Dedifferentiated amniotic fluid mesenchymal stem cell (primary cell): ENCODE measurements around the gene AFF3.

ENCODE experiments used
- DNase-seq: peaks from one replicate; pipeline ENCODE4 v3.0.0-alpha.2; 2016; ENCODE audit errors: extremely low spot score

Gene AFF3

DNA sequence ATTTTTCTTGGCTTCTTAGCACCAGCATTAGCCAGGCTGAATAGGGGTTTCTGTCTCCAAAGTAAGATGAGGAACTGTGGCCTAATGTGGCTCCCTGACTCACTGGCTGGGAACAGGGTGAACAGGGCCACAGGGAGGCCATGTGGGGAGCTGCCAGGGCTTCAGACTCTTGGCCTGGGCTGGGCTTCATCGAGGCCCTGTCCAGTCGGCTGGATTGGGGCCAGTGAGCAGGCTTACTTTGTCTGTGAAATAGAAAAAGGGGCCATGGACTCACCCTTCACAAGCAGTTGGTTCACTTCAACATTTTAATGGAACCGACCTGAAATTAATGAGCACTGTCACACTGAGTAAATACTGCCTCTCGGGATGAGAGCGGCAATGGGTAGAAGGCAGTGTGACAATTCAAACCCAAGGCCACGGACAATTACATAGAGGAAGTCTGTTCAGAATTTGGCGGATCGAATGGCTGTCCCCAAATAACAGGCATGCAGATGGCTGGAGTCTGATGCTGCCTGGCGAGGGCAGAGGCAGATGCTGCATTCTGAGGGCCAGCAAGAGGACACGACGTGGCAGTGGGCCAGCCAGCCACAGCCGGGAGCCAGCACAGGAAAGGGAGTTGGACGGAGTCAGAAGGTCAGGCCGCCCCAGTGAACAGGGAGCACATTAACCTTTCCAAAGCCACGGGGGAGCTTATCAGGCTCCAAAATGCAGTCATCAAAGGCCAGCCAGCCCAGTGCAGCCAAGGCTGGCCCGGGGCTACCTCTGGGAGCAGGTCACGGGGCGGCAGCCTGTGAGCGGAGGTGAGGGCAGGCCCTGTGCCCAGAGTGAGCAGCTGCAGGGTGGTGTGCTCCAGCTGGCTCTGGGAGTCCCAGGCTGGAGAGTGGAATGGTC, 506.0 kb downstream of the AFF3 start:
- no peak for DNase-seq

DNA sequence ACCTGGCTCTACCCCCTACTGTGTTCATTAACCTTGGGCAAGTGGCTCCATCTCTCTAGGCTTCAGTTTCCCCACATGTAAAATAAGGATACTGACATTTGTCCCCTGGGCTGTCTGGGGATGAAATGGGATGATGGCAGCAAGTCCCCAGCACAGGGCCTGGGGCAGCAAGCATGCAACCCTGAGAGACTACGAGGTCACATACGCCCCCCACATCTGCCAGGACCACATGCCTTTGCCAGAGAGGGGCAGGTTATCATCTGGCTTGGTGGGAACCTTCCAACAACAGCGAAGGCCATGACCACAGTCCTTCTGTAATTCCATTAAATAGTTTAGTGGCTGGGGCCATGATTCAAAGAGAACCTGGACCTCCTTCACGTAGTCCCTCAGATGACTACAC, 506.7 kb downstream of the AFF3 start:
- DNase-seq: no peak

DNA sequence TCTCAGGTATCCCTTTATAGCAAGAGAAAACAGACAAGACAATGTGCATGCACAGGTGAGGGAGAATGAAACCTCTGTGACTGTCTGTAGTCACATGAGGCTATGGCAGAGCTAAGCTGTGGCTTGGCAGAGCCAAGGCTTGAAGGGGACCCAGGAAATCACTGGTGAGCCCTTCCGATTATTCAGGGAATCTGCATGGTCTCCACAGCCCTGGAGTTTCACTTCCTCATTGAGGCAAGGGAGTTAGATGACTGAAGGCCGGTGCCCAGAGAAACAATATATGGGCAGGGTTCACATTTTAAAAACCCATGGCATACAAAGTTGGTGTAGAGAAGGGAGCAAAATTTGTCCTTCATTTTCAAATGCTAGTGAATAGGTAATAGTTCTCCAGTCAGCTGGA, 508.2 kb downstream of the AFF3 start:
- DNase-seq: no peak

DNA sequence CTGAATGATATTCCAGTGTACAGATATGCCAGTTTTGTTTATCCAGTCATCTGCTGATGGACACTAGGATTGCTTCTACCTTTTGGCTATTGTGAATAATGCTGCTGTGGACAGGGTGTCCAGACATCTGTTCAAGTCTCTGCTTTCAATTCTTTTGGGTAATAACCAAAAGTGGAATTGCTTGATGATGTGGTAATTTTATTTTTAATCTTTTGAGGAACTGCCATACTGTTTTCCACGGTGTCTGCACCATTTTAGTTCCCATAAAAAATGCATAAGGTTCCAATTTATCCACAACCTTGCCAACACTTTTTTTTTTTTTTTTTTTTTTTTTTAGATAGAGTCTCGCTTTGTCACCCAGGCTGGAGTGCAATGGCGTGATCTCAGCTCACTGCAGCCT, 510.7 kb downstream of the AFF3 start:
- no peak for DNase-seq

DNA sequence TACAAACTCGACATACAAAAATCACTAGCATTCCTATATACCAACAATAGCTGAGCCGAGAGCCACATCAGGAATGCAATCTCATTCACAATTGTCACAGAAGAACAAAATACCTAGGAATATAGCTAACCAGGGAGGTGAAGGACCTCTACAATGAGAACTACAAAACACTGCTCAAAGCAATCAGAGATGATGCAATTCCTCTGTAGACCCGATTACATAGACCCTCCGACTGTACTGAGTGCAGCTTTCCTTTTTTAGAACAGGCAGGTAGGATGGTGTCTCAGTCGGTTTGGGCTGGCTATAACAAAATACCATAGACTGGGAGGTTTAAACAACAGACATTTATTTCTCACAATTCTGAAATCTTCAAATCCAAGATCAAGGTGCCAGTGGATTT, 513.1 kb downstream of the AFF3 start:
- no peak for DNase-seq

DNA sequence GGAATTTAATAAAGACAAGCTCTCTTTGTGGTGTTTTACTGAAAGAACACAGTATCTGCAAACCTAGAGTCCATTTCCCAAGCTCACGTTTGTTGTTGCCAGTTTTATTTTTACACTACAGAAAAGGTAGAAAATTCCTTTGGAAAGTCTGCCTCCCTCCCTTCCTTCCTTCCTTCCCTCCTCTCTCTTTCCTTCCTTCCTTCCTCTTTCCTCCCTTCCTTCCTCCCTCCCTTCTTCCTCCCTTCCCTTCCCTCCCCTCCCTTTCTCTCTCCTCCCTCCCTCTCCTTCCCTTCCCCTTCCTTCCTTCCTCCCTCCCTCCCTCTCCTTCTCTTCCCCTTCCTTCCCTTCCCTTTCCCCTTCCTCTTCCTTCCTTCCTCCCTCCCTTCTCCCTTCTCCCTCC, 516.2 kb downstream of the AFF3 start:
- no peak for DNase-seq

DNA sequence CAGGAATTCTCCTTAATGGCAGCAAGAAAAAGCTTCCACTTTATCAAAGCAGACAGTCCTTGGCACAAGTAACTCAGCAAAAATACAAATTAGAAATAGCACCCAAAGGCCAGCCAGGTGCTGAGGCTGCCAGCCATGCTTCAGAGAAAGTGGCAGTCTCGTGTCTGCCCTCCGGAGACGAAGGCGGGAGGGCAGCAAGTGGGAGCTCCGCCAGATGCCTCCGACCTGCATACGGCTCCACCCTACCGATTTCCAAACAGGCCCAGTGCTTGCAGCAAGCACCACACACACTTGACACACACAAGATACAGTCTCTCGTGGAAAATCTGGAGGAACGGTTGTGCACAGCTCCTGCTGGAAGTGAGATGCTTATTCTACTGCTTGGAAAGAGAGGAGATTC, 517.7 kb downstream of the AFF3 start:
- DNase-seq: no peak

DNA sequence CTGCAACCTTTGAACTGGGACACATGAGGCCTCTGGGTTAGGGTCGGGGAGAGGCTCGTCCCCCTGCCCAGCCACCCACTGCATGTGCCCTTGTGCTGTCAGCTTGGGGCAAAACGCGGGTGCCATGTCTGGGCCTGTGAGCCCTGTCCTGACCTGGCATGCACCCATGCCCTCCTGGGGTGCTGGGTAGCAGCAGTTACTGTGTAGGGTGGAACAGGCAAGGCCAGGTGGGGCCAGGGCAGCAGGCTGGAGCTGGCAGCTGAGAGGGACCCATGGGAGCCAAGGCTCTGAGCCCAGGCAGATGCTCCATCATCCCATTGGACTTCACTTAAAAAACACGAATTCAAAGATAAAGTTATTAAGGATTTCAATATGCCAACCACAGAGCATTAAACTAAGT, 518.8 kb downstream of the AFF3 start:
- DNase-seq: no peak

DNA sequence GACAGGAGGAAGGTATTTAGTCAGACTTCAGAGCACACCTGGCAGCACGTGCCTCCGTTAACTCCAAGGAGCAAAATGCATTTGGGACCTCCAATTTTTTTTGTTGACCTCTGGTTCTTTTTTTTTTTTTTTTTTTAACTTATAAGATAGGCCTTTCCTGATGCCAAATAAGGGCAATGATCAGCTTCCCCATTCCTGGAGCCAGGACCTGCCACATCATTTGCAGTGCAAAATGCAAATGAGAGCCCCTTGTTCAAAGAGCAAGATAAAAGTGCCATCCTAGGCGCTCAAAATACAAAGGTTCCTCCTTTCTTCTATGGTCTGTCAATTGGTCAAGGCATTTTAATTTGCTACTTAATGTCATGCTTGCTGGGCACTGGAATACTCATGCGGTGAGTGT, 519.4 kb downstream of the AFF3 start:
- no peak for DNase-seq

DNA sequence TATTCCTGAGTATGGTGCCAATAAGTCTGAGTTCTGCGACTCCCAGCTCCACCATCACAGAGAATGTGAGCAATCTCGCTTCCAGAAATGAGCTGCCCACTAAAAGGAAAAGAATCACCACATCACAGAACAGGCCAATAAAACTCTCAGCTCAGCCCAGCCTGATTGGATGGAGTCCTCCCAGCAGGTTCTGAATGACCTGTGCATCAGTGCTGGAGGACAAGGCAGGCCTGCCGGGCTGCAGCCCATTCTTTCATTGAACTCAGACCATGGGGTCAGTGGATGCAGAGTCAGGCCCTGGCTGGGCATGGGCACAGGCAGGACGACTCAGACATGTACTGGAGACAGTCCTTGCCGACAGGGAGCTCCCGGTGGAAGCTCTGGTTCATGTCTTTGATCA, 519.9 kb downstream of the AFF3 start:
- no peak for DNase-seq

DNA sequence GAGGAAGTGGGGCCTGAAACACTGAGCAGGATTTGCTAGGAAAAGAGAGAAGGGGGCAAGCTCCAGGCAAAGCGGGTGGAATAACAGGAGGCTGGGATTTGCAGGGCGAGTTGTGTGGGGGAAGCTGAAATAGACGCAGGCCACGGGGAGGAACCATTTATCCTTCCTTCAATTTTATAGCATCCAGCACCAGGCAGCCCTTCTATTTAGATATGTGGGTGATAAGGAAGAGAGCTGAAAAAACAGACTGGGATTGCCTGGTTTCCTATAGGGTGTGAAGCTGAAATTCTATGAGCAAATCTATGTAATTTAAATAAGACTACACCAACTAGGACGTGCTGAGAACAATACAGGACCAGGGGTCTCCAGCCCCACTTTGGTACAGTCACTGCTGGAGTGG, 520.6 kb downstream of the AFF3 start:
- DNase-seq: no peak

DNA sequence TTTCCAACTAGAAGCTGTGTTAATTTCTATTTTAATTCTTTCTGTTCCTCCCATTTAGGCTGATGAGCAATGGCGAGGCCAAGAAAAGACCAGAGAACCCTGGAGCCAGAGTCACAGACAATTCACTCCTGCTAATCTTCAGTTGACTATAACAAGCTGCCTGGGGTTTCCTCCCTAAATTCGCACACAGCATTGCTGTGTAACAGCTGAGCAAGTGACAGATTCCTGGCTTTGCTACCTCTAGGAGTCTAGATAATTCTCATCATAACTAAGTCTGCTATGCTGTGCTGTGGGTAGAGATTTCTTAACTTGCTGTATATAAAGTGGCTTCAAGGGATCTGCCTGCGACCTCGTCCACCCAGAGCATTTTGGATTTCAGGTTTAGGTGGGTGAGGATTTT, 521.3 kb downstream of the AFF3 start:
- DNase-seq: no peak

DNA sequence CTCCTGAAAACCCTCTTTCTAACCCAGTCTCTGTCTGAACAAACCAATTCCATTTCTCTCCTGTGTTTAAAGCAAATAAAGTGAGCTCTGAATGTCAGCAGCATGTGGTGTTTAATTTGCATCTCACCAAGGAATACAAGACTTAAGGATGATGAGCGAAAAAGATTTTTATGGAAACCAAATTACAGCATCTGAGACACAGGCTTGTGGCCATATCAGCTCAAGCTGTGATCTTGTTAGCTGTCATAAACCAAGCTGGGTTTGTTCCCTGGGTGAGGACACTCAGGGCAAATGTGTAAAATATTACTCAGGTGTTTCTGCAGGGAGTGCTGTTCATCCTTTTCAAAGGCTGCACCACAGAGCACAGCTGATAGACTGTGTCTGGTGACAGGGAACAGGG, 523.2 kb downstream of the AFF3 start:
- DNase-seq: no peak

DNA sequence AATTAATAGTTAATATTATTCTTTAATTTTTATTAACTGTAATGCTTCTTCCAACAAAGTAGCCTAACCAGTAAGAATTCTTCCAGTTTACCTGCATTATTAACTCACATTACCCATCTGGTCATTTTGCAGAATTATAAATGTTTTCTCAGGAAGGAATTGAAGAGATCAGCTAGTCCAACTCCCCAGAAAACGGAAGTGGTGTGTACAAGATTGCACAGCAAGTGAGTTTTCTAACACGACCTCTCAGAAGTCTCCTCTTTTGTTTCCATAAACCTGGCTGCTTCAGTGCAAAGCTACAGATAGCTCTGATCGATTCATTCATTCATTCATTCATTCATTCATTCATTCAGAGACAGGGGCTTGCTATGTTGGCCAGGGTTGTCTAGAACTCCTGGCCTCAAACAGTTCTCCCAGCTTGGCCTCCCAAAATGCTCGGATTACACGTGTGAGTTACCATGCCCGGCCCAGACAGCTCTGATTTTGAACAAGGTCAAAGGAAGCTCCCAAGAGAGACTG, 523.8 kb downstream of the AFF3 start:
- DNase-seq: no peak

DNA sequence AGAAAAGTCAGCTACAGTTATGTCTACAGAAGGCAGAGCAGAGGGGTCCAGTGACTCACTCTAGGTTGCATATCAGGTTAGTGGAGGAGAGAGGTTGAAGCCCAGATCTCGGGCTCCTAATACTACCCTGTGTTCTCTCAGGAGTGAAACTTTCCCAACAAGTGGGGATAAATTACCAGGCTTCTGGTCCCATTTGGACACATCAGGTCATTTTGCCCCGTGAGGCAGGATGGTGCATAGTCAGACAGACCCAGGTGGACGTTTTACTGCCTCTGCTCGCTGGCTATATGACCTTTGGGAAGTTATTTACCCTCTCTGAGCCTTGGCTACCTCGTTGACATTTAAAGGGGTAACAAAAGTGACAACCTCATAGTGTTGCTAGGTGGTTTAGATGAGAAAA, 524.6 kb downstream of the AFF3 start:
- no peak for DNase-seq

DNA sequence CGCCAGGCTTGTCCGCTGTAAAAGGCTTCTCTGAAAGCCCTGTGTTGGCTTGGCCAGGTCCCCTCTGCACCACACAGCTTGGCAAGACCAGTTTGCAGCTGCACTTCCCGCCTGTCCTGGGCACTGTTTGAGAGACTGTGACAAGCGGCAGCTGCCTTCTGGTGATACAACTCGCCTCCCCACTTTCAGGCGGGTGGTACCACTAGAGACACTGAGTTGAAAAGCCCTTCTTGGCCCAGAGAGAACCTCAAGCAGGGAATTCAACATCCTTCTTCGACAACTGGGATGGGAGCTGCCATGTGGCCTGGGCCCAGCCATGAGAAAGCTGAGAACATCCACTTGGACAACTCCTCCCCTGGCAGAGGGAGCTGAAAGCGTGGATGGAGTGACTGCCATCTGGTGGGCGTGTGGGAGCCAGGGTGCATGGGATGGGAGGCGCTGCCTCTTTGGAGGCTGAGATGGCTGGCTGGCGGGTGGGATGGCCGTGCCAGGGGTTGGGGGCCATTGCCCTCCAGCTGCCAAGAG, 527.1 kb downstream of the AFF3 start:
- DNase-seq: no peak

DNA sequence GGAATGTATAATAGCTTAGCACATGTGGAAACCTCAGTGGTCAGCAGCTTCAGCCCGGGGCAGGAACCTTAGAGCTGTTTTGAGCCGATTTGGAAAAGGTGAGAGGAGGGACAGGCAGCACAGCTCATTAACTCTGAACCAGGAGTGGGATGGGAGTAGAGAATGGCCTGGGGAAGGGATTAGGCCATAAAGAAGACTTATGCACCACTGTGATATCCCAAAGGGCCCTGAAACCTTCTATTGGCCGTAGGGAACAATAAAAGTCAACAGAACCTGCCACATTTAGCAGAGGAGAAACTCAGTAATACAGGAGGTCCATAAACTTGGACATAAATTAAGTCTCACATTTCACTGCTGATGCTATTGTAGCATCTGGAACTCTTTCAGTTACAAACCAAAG, 528.4 kb downstream of the AFF3 start:
- no peak for DNase-seq

DNA sequence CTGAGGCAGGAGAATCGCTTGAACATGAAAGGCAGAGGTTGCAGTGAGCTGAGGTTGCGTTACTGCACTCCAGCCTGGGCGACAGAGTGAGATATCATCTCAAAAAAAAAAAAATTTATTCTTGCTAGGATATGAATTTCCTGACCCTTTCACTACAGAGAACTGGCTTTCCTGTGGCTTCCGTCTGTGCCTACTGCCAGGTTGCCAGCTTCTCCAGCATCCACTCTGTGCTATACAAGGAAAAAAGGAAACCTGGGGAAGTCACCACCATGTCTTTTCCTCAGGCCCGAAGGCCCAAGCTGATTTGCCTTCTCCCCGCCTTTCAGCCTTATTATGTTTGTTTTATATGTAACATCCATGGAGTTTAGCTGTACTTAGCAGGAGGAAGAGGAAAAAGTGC, 530.6 kb downstream of the AFF3 start:
- DNase-seq: no peak

DNA sequence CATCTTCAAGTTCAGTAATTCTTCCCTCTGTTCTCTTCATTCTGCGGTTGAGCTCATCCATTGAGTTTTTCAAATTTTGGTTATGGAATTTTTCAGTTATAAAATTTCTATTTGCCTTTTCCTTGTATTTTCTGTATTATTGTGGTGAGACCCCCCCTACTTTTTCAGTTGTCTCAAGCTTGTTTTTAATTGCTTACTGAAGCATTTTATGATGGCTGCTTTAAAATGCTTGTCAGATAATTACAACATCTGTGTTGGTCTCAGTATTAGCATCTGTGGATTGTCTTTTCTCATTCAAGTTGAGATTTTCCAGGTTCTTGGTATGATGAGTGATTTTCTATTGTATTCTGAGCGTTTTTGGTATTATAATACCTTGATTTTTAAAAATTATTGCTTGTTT, 531.4 kb downstream of the AFF3 start:
- no peak for DNase-seq

DNA sequence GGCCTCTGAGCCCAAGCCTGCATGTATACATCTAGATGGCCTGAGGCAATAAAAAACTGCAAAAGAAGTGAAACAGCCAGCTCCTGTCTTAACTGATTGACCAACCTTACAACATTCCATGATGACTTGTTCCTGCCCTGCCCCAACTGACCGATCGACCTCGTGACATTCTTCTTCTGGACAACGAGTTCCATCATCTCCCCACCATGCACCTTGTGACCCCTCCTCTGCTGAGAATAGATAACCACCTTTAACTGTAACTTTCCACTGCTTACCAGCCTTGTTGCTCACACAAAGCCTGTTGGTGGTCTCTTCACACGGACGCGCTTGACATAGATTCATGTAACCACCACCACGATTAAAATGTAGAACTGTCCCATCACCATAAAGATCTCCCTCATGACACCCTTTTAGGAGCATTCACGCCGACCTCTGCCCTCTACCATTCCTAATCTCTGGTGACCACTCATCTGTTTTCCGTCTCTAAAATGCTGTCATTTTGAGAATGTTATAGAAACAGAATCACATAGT, 532.5 kb downstream of the AFF3 start:
- no peak for DNase-seq

DNA sequence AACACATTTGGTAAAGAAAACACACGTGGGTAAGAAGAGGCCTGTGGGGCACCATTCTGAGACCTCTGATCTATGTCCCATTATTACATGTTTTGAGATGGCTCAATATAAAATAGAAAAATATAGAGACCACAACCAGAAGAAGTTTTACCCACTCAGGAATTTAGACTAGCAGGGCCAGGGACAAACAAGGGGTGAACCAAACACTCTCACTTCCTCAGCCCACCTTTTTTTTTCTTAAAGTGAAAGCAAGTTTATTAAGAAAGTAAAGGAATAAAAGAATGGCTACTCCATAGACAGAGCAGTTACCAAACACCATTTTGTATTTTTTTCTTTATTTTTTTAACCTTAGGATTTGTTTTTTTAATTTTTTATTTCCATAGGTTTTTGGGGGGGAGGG, 533.5 kb downstream of the AFF3 start:
- no peak for DNase-seq

DNA sequence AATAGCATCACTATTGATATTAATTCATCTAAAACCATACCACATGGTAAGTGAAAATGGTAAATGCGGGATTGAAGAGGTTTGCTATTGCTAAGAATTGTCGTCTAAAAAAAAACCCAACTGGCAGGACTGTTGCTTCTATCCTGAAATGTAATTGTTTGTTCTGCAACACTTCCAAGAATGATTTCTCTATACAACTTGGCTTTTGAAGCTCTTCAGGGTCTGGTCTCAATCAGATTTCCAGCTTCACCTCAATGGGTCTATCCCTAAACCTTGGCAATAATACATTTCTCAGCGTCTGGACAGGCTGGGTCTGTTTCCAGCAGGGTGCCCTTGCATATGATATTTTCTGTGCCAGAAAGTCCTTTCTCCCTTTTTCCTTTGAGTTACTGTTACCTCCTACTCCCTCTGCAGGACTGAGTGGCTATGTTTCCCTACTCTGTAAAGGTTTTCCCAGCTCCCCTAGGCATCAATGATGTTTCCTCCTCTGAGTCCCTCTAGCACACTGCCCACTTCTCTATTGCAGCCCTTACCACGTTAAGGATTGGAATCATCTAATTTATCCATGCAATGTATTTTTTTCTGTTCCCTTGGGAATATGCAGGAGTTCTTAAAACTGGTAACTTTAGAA, 534.4 kb downstream of the AFF3 start:
- DNase-seq: no peak

DNA sequence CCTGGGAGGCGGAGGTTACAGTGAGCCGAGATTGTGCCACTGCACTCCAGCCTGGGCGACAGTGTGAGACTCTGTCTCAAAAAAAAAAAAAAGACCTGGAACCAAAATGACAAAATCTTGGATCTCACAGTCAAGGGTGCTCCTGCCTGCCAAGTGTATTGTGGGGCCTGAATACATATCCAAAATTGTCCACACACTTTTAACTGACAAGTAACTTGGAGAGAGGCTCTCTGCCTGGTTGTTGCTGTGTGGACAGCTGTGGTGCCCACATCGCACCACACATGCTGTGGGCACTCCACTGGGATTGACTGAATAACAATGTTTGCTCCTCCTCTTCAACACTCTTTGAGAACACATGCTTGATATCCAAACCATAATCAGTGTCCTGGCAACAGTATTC, 534.9 kb downstream of the AFF3 start:
- no peak for DNase-seq
